ENCODE measurements around the gene SMC3.
"Not testable (repeated sequence)": the region's sequence is repeated elsewhere in the genome, so short reads cannot be mapped to it uniquely, and the experiment has no call there.

- not testable (repeated sequence) for TF ChIP-seq EZH2 (IDR thresholded peaks at IDR 0.05); CEBPB (IDR thresholded peaks at IDR 0.05; ENCODE audit: low read depth); CTCF (IDR thresholded peaks at IDR 0.05 in 2 of 3, conservative IDR thresholded peaks at IDR 0.05 in 1 of 3; ENCODE audit: borderline replicate concordance in 1 of 3, insufficient read depth in 1 of 3, low read depth in 2 of 3, low read length in 2 of 3)
These were observed 55.8 kb downstream of the SMC3 start for GRCh38 chr10:110623316-110623715.

Data from HCT116 (cell line).